Stimulated activated CD8-positive, alpha-beta memory T cell treated with anti-CD3 and anti-CD28 coated beads, Interleukin-7, amount 100 ng/mL, for 48 hours (primary cell): ENCODE results near the gene RDH8.

ENCODE experiments used
- DNase-seq, 2 donors: peaks; one replicate each; pipeline ENCODE4 v3.0.0-alpha.2; 2020; ENCODE audit warnings: low read depth in 1 of 2; ENCODE audit errors: extremely low read depth in 1 of 2

RDH8 gene

GRCh38 chr19:10036601-10037071 is 23.4 kb downstream of the RDH8 start:
- no peak for DNase-seq

GRCh38 chr19:10037367-10037766 is 24.1 kb downstream of the RDH8 start:
- no peak for DNase-seq

GRCh38 chr19:10037809-10038208 is 24.5 kb downstream of the RDH8 start:
- DNase-seq: no peak

- DNase-seq: no peak
These were observed 30.1 kb downstream of the RDH8 start for GRCh38 chr19:10043286-10043927.

- DNase-seq: no peak
These were observed 31.1 kb downstream of the RDH8 start for GRCh38 chr19:10044390-10044789.

- no peak for DNase-seq
These were observed 32.1 kb downstream of the RDH8 start for GRCh38 chr19:10045371-10045770.

GRCh38 chr19:10049626-10050025 is 36.3 kb downstream of the RDH8 start:
- no peak for DNase-seq

- DNase-seq: no peak
These were observed 39.5 kb downstream of the RDH8 start for GRCh38 chr19:10052602-10053360.

- DNase-seq: no peak
These were observed 48.5 kb downstream of the RDH8 start for GRCh38 chr19:10061717-10062310.

- DNase-seq: no peak
These were observed 54.9 kb downstream of the RDH8 start for GRCh38 chr19:10068205-10068604.

GRCh38 chr19:10069046-10069445 is 55.8 kb downstream of the RDH8 start:
- DNase-seq: no peak

- no peak for DNase-seq
These were observed 57.6 kb downstream of the RDH8 start for GRCh38 chr19:10070730-10071446.
